ENCODE results near the gene SOBP. TPM values are rescaled to one million over a fixed set of nuclear protein-coding genes. Genes with fewer than 3 reads are reported as not detected.

The SOBP gene
- total RNA-seq, 1 experiment from 2014 or later: 1.7 TPM

DNA sequence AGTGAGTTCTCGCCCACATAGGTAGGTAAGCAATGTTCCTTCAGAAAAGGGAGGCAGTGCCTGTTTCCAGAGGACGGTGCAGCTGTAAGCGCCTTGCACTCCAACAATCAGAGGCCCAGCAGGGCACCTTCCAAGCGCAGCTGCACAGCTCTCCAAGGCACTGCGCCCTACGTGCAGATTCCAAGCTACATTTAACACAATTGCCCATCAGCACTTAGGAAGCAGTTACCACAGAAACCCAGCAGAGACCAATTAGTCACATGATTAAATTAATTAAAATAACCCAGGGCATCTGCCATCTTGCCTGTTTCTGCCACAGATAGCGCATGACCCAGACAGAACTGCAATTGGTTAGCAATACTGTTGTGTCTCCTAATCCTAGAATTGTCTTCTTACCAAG, 65.5 kb downstream of the SOBP start:
- TF ChIP-seq, protein P1, sequence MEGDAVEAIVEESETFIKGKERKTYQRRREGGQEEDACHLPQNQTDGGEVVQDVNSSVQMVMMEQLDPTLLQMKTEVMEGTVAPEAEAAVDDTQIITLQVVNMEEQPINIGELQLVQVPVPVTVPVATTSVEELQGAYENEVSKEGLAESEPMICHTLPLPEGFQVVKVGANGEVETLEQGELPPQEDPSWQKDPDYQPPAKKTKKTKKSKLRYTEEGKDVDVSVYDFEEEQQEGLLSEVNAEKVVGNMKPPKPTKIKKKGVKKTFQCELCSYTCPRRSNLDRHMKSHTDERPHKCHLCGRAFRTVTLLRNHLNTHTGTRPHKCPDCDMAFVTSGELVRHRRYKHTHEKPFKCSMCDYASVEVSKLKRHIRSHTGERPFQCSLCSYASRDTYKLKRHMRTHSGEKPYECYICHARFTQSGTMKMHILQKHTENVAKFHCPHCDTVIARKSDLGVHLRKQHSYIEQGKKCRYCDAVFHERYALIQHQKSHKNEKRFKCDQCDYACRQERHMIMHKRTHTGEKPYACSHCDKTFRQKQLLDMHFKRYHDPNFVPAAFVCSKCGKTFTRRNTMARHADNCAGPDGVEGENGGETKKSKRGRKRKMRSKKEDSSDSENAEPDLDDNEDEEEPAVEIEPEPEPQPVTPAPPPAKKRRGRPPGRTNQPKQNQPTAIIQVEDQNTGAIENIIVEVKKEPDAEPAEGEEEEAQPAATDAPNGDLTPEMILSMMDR (IDR thresholded peaks at IDR 0.05; ENCODE audit: unreplicated experiment): no peak
- no TSS peak for BruUV-seq (replicated peaks)
- no peaks in the 10 kb centered on the region for H3K27me3 Mint-ChIP-seq (ENCODE audit: unreplicated experiment)
- H3K36me3 Mint-ChIP-seq (ENCODE audit: insufficient read depth, unreplicated experiment): no peaks in the 10 kb centered on the region
- H3K4me1 Mint-ChIP-seq (ENCODE audit: low read depth, unreplicated experiment): no peaks in the 10 kb centered on the region
- H3K4me3 Mint-ChIP-seq (ENCODE audit: low read depth, unreplicated experiment): no peak overlapping the region
- DNase-seq: no peak
- CTCF ChIA-PET: no interaction called here
- intact Hi-C loops (cut with micrococcal nuclease; ENCODE audit: unreplicated experiment): no loop called here
- H3K27ac Mint-ChIP-seq (ENCODE audit: unreplicated experiment): no peak overlapping the region
- no peaks in the 10 kb centered on the region for H3K9me3 Mint-ChIP-seq (ENCODE audit: low read depth, unreplicated experiment)

DNA sequence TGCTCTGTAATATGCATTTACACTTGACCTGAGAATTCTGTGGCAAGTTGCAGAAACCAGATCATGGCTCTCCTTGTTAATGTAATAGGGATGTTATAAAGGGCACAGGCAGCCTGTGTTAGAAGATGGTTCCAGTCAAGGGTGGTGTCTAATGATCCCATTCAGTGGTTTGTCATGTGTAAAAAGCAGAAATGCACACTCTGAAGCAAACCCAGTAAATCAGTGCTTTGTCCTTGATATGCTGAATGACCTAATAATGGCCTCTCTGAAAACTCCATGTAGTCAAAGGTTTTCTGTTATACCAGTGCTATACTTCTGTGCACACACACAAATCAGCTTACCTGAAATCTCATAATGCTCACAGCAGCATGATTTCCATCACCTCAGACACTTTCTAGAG, 66.2 kb downstream of the SOBP start:
- BruUV-seq (replicated peaks): no TSS peak
- Mint-ChIP-seq H3K4me1 (ENCODE audit: low read depth, unreplicated experiment) (no peaks in the 10 kb centered on the region), H3K36me3 (ENCODE audit: insufficient read depth, unreplicated experiment) (no peaks in the 10 kb centered on the region), H3K27me3 (ENCODE audit: unreplicated experiment) (no peaks in the 10 kb centered on the region), H3K4me3 (ENCODE audit: low read depth, unreplicated experiment) (no peak overlapping the region), H3K9me3 (ENCODE audit: low read depth, unreplicated experiment) (no peaks in the 10 kb centered on the region), H3K27ac (ENCODE audit: unreplicated experiment) (no peak overlapping the region)
- DNase-seq: no peak
- intact Hi-C loops (cut with micrococcal nuclease; ENCODE audit: unreplicated experiment): no loop called here
- TF ChIP-seq, protein P1 (IDR thresholded peaks at IDR 0.05; ENCODE audit: unreplicated experiment): no peak
- CTCF ChIA-PET: no interaction called here

DNA sequence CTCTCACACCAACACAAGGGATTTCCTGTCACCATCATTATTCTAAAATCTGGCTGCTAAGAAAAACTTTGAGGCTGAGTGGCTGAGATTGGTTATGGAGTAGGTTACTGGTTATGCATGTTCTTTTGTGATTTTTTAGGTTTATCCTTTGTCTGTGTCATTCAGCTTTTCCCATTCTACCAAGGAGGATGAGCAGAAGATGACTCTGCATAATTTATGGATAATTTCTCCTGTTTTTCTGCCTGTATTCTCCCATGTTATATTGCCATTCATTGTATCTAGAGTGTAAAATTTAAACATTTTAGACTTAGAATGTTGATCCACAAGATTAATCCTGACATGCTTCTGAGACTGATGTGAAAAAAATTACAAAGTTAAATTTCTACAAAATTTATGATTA, 67.8 kb downstream of the SOBP start:
- no TSS peak for BruUV-seq (replicated peaks)
- Mint-ChIP-seq H3K4me3 (ENCODE audit: low read depth, unreplicated experiment) (no peak overlapping the region), H3K27me3 (ENCODE audit: unreplicated experiment) (no peaks in the 10 kb centered on the region), H3K9me3 (ENCODE audit: low read depth, unreplicated experiment) (no peaks in the 10 kb centered on the region), H3K27ac (ENCODE audit: unreplicated experiment) (no peak overlapping the region), H3K36me3 (ENCODE audit: insufficient read depth, unreplicated experiment) (no peaks in the 10 kb centered on the region), H3K4me1 (ENCODE audit: low read depth, unreplicated experiment) (no peaks in the 10 kb centered on the region)
- TF ChIP-seq, protein P1 (IDR thresholded peaks at IDR 0.05; ENCODE audit: unreplicated experiment): no peak
- CTCF ChIA-PET: no interaction called here
- intact Hi-C loops (cut with micrococcal nuclease; ENCODE audit: unreplicated experiment): no loop called here
- no peak for DNase-seq

DNA sequence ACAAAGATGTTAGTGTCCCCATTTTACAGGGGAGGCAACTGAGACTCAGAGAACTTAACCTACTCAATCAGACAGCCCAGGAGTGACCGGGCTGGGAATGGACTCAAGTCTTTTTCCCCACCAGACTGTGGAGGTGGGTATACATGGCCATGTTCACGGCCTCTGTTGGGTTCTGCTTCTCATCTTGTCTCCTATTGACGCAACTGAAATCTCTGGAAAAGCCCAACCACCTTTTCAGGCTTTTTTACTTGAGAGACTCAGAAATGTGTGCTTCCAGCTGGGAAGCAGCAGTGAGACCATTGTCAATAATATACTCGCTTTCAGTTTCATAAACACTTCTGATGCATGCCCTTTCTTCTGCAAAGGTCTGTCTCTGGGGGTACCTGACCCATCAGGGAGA, 70.7 kb downstream of the SOBP start:
- H3K4me1 Mint-ChIP-seq (ENCODE audit: low read depth, unreplicated experiment): no peaks in the 10 kb centered on the region
- H3K9me3 Mint-ChIP-seq (ENCODE audit: low read depth, unreplicated experiment): no peaks in the 10 kb centered on the region
- no peak overlapping the region for H3K4me3 Mint-ChIP-seq (ENCODE audit: low read depth, unreplicated experiment)
- DNase-seq: no peak
- no TSS peak for BruUV-seq (replicated peaks)
- no peak overlapping the region for H3K27ac Mint-ChIP-seq (ENCODE audit: unreplicated experiment)
- TF ChIP-seq, protein P1 (IDR thresholded peaks at IDR 0.05; ENCODE audit: unreplicated experiment): no peak
- H3K36me3 Mint-ChIP-seq (ENCODE audit: insufficient read depth, unreplicated experiment): no peaks in the 10 kb centered on the region
- peaks cover 10% of the 10 kb centered on the region for H3K27me3 Mint-ChIP-seq (ENCODE audit: unreplicated experiment)
- intact Hi-C loops (cut with micrococcal nuclease; ENCODE audit: unreplicated experiment): no loop called here
- CTCF ChIA-PET: no interaction called here

DNA sequence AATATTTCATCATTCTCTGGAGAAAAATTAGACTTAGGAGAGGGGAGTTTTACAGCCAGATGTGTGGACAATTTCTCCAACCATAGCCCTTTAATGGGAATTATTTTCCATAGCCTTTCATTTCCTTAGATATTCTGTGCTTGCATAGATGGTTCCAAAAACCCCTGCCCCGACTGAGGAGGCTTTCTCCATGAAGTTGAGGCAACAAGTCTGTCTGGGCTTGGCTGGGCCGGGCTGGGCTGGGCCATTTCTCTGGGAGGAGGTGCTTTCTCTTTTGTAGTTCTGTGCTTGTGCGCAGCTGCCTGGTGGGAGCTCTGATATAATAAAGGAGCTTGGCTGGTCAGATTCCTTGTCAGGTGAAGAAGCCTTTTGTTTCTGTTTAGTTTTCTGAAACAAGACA, 71.4 kb downstream of the SOBP start:
- BruUV-seq (replicated peaks): no TSS peak
- H3K27ac Mint-ChIP-seq (ENCODE audit: unreplicated experiment): no peak overlapping the region

More for the DNA sequence above, 71.4 kb downstream of the SOBP start:
- TF ChIP-seq, protein P1 (IDR thresholded peaks at IDR 0.05; ENCODE audit: unreplicated experiment): no peak
- CTCF ChIA-PET: no interaction called here
- Mint-ChIP-seq H3K4me3 (ENCODE audit: low read depth, unreplicated experiment) (no peak overlapping the region), H3K4me1 (ENCODE audit: low read depth, unreplicated experiment) (no peaks in the 10 kb centered on the region), H3K27me3 (ENCODE audit: unreplicated experiment) (peaks cover 10% of the 10 kb centered on the region), H3K36me3 (ENCODE audit: insufficient read depth, unreplicated experiment) (no peaks in the 10 kb centered on the region), H3K9me3 (ENCODE audit: low read depth, unreplicated experiment) (no peaks in the 10 kb centered on the region)
- no peak for DNase-seq
- intact Hi-C loops (cut with micrococcal nuclease; ENCODE audit: unreplicated experiment): no loop called here

Measured in Calu3 (cell line).